Stomach (tissue), 4 donors: ENCODE measurements around the gene UBR2.

Experiments used
- EP300 ChIP-seq: sonication (generic); formaldehyde crosslinking; IDR thresholded peaks from one replicate; pipeline ENCODE4 v1.6.1; 2017; ENCODE audit warnings: antibody characterized with exemption
- POLR2A ChIP-seq, 4 donors: fragments of 450-650 bp; IDR thresholded peaks; one replicate each; pipeline ENCODE4 v1.6.1; 2016; ENCODE audit warnings: antibody characterized with exemption in 4 of 4, control low read depth in 2 of 4, mild to moderate bottlenecking in 1 of 4, moderate library complexity in 1 of 4
- POLR2AphosphoS5 ChIP-seq, 3 donors: sonication (generic); formaldehyde crosslinking; IDR thresholded peaks; one replicate each; pipeline ENCODE4 v1.6.1; 2016; ENCODE audit warnings: antibody characterized with exemption in 3 of 3
- TF ChIP-seq, protein P1 (sequence below), 7 experiments: fragments of 450-650 bp in 4 of 7; fragments of 200-600 bp in 3 of 7; sonication (generic) in 3 of 7; IDR thresholded peaks; one replicate each; pipeline ENCODE4 v1.5.1; 2016 to 2019; ENCODE audit warnings: antibody characterized with exemption in 7 of 7, control low read depth in 2 of 7, mild to moderate bottlenecking in 1 of 7

DNA sequence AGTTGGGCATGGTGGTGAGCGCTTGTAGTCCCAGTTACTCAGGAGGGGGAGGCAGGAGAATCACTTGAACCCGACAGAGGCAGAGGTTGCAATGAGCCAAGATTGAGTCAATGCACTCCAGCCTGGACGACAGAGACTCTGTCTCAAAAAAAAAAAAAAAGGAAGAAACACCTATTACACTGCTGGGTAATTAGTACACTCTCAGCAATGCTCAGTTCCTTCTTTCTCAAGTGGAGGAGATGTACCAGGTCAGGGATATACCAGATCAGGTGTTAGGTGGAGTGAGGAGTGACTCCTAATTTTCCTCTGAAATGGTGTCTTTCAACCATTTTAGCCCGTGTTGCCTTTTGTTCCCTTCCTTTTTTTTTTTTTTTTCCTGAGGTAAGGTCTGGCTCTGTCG is 30.0 kb upstream of the UBR2 start:
- TF ChIP-seq, protein P1, sequence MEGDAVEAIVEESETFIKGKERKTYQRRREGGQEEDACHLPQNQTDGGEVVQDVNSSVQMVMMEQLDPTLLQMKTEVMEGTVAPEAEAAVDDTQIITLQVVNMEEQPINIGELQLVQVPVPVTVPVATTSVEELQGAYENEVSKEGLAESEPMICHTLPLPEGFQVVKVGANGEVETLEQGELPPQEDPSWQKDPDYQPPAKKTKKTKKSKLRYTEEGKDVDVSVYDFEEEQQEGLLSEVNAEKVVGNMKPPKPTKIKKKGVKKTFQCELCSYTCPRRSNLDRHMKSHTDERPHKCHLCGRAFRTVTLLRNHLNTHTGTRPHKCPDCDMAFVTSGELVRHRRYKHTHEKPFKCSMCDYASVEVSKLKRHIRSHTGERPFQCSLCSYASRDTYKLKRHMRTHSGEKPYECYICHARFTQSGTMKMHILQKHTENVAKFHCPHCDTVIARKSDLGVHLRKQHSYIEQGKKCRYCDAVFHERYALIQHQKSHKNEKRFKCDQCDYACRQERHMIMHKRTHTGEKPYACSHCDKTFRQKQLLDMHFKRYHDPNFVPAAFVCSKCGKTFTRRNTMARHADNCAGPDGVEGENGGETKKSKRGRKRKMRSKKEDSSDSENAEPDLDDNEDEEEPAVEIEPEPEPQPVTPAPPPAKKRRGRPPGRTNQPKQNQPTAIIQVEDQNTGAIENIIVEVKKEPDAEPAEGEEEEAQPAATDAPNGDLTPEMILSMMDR (IDR thresholded peaks at IDR 0.05) = no peak
- TF ChIP-seq POLR2A (IDR thresholded peaks at IDR 0.05) = no peak
- no peak for TF ChIP-seq POLR2AphosphoS5 (IDR thresholded peaks at IDR 0.05)
- TF ChIP-seq EP300 = no peak
